PC-3 (cell line): ENCODE results near the gene ZRANB2. TPM values are rescaled to one million over a fixed set of nuclear protein-coding genes. Genes with fewer than 3 reads are reported as not detected.

ENCODE experiments used
- ATAC-seq: fragments of 200-7000 bp; cut with Tn5 transposase; 2 replicates; pipeline ENCODE4 v1.9.1; 2020; ENCODE audit warnings: mild to moderate bottlenecking, moderate library complexity
- BruUV-seq: library from RNA; stranded (reverse); fragments of 400-500 nt; replicated peaks from 2 replicates; lab custom pipeline; 2021; lab: Mats Ljungman, UMichigan
- CTCF ChIA-PET: fragments of 300-600 bp; sonication (Branson Sonifier 250); formaldehyde crosslinking; loops from one replicate; lab custom pipeline; 2022; ENCODE audit warnings: antibody characterized with exemption; lab: Charles Lee
- POLR2A ChIA-PET: fragments of 300-600 bp; sonication (Branson Sonifier 250); formaldehyde crosslinking; loops from one replicate; lab custom pipeline; 2022; ENCODE audit warnings: antibody characterized with exemption; ENCODE audit not compliant: unreplicated experiment; lab: Charles Lee
- DNase-seq: peaks from one replicate; pipeline ENCODE4 v3.0.0-alpha.2; 2015
- H2AFZ ChIP-seq: fragments of 300-600 bp; sonication (generic); 2 replicates; pipeline ENCODE4 v1.6.0; 2016; ENCODE audit warnings: antibody characterized with exemption, low read length
- H3F3A ChIP-seq: fragments of 300-600 bp; sonication (generic); one replicate; pipeline ENCODE4 v1.6.0; 2017; ENCODE audit warnings: antibody characterized with exemption, low read length, control low read depth, mild to moderate bottlenecking; ENCODE audit not compliant: unreplicated experiment
- H3K27ac ChIP-seq: fragments of 300-600 bp; sonication (generic); 2 replicates; pipeline ENCODE4 v1.5.1; 2016; ENCODE audit warnings: mild to moderate bottlenecking, low read length
- H3K27me3 ChIP-seq: fragments of 300-600 bp; sonication (generic); 2 replicates; pipeline ENCODE4 v1.6.1; 2016; ENCODE audit warnings: low read length, mixed read lengths
- H3K36me3 ChIP-seq: fragments of 300-600 bp; sonication (generic); 2 replicates; pipeline ENCODE4 v1.6.1; 2016; ENCODE audit warnings: low read depth, mixed run types, low read length, mixed read lengths
- H3K4me1 ChIP-seq: fragments of 300-600 bp; sonication (generic); 2 replicates; pipeline ENCODE4 v1.5.1; 2016; ENCODE audit warnings: low read length; ENCODE audit not compliant: insufficient read depth
- H3K4me2 ChIP-seq: fragments of 300-600 bp; sonication (generic); 2 replicates; pipeline ENCODE4 v1.6.0; 2016; ENCODE audit warnings: low read length
- H3K4me3 ChIP-seq: fragments of 300-600 bp; sonication (generic); 2 replicates; pipeline ENCODE4 v1.5.1; 2016; ENCODE audit warnings: mild to moderate bottlenecking, low read length, mixed read lengths
- H3K79me2 ChIP-seq: fragments of 300-600 bp; sonication (generic); 2 replicates; pipeline ENCODE4 v1.6.1; 2017; ENCODE audit warnings: low read length, mixed read lengths
- H3K9ac ChIP-seq: fragments of 300-600 bp; sonication (generic); 2 replicates; pipeline ENCODE4 v1.6.0; 2016; ENCODE audit warnings: mild to moderate bottlenecking, low read length
- H3K9me2 ChIP-seq: fragments of 300-600 bp; sonication (generic); replicated peaks from 2 replicates; pipeline ENCODE4 v1.6.1; 2016; ENCODE audit warnings: mixed run types, low read length, mixed read lengths
- H3K9me3 ChIP-seq: fragments of 300-600 bp; sonication (generic); 2 replicates; pipeline ENCODE4 v1.6.1; 2016; ENCODE audit warnings: low read length, mixed read lengths
- H4K20me1 ChIP-seq: fragments of 300-600 bp; sonication (generic); 2 replicates; pipeline ENCODE4 v1.6.1; 2016; ENCODE audit warnings: low read length, mixed read lengths
- EZH2 ChIP-seq: fragments of 300-600 bp; sonication (generic); IDR thresholded peaks from one replicate; pipeline ENCODE4 v1.6.1; 2017; ENCODE audit warnings: antibody characterized with exemption, mild to moderate bottlenecking, low read length; ENCODE audit not compliant: unreplicated experiment
- EZH2phosphoT487 ChIP-seq: fragments of 300-600 bp; sonication (generic); IDR thresholded peaks from 2 replicates; pipeline ENCODE4 v1.6.1; 2018; ENCODE audit warnings: mild to moderate bottlenecking, antibody characterized with exemption, low read length, borderline replicate concordance
- intact Hi-C: fragments of 100-400 bp; cut with micrococcal nuclease; formaldehyde crosslinking; loops from 2 replicates; pipeline ENCODE4 v1.9.0; 2023
- total RNA-seq: library from RNA; depleted of rRNA; stranded (reverse); fragments of >200 nt; gene quantifications from 2 replicates; pipeline ENCODE4 v1.2.3, GENCODE V29; 2014
- TF ChIP-seq, protein P1 (sequence below): fragments of 300-600 bp; sonication (generic); conservative IDR thresholded peaks from 2 replicates; pipeline ENCODE4 v1.5.1; 2017; ENCODE audit warnings: antibody characterized with exemption, low read depth, mild to moderate bottlenecking, low read length

The ZRANB2 gene
- total RNA-seq, 1 experiment from 2014 or later = 38.7 TPM

DNA sequence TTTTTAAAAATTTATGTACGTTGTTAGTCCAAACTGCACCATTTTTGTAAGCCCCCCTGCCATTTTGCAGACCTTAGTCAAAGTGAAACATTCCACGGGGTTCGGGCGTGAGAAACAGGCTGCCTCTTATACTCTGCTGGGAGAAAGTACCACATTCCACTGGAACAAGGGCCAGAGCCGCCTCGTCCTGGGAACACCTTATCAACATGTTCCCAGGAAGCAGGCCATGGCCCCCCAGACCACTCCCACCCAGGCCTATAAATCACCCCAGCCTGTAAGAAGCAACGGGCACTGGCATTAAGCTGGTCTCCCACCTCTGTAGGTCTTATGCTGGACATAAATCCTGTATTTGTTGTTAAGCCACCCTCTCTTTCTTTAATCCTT, 854 bp upstream of the ZRANB2 start:
- ATAC-seq (no peak), DNase-seq (no peak)
- H2AFZ ChIP-seq = peak overlapping the region; percentile 72
- peaks cover 33% of the 10 kb centered on the region for H4K20me1 ChIP-seq
- intact Hi-C loops = loop anchor here (1.0 kb wide), 1 partner anchor 876 kb away; the partner anchor contains the start of gene LRRC40
- BruUV-seq = TSS peak; percentile 98
- peak overlapping the region; percentile 86; the same call in 1 of the 2 replicates for H3K27ac ChIP-seq
- H3K79me2 ChIP-seq = peaks cover 42% of the 10 kb centered on the region
- H3K9me3 ChIP-seq = no peaks in the 10 kb centered on the region
- POLR2A ChIA-PET = no interaction called here
- peaks cover 20% of the 10 kb centered on the region for H3K36me3 ChIP-seq
- H3K4me1 ChIP-seq = peaks cover 56% of the 10 kb centered on the region
- CTCF ChIA-PET = interaction anchor here (0.5 kb wide), 1 partner anchor 665 kb away, joined by 5 read pairs; no protein-coding TSS in a partner anchor
- peak overlapping the region; percentile 92 for H3K4me3 ChIP-seq
- no peaks in the 10 kb centered on the region for H3K27me3 ChIP-seq
- TF ChIP-seq, protein P1, sequence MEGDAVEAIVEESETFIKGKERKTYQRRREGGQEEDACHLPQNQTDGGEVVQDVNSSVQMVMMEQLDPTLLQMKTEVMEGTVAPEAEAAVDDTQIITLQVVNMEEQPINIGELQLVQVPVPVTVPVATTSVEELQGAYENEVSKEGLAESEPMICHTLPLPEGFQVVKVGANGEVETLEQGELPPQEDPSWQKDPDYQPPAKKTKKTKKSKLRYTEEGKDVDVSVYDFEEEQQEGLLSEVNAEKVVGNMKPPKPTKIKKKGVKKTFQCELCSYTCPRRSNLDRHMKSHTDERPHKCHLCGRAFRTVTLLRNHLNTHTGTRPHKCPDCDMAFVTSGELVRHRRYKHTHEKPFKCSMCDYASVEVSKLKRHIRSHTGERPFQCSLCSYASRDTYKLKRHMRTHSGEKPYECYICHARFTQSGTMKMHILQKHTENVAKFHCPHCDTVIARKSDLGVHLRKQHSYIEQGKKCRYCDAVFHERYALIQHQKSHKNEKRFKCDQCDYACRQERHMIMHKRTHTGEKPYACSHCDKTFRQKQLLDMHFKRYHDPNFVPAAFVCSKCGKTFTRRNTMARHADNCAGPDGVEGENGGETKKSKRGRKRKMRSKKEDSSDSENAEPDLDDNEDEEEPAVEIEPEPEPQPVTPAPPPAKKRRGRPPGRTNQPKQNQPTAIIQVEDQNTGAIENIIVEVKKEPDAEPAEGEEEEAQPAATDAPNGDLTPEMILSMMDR = no peak
- no peak for TF ChIP-seq EZH2
- TF ChIP-seq EZH2phosphoT487 = no peak
- peak overlapping the region; percentile 99 for H3K9ac ChIP-seq
- peak overlapping the region; percentile 92 for H3K4me2 ChIP-seq
- no peaks in the 10 kb centered on the region for H3K9me2 ChIP-seq
- H3F3A ChIP-seq = peaks cover 5% of the 10 kb centered on the region

GRCh38 chr1:71080230-71080738, 551 bp downstream of the ZRANB2 start:
- intact Hi-C loops = no loop called here
- peak overlapping the region; percentile 92 for H3K4me2 ChIP-seq
- ATAC-seq (peak; percentile 25), DNase-seq (no peak)
- H3K4me1 ChIP-seq = peaks cover 45% of the 10 kb centered on the region
- TF ChIP-seq EZH2phosphoT487 = no peak
- TF ChIP-seq, protein P1 = no peak
- no peak for TF ChIP-seq EZH2
- ChIA-PET POLR2A (interaction anchor here (0.6 kb wide), 1 partner anchor 35 kb away, joined by 3 read pairs; no protein-coding TSS in a partner anchor), CTCF (interaction anchor here (0.6 kb wide), 1 partner anchor 1150 kb away, joined by 6 read pairs; no protein-coding TSS in a partner anchor)
- peak overlapping the region; percentile 99 for H3K9ac ChIP-seq
- H2AFZ ChIP-seq = peak overlapping the region; percentile 72
- H3K27ac ChIP-seq = peak overlapping the region; percentile 86
- H3K36me3 ChIP-seq = peaks cover 34% of the 10 kb centered on the region
- H3K79me2 ChIP-seq = peaks cover 56% of the 10 kb centered on the region
- no peaks in the 10 kb centered on the region for H3K9me2 ChIP-seq
- H3K9me3 ChIP-seq = no peaks in the 10 kb centered on the region
- BruUV-seq = TSS peak; percentile 48
- peak overlapping the region; percentile 92 for H3K4me3 ChIP-seq
- H3K27me3 ChIP-seq = no peaks in the 10 kb centered on the region
- H3F3A ChIP-seq = no peaks in the 10 kb centered on the region
- H4K20me1 ChIP-seq = peaks cover 45% of the 10 kb centered on the region

DNA sequence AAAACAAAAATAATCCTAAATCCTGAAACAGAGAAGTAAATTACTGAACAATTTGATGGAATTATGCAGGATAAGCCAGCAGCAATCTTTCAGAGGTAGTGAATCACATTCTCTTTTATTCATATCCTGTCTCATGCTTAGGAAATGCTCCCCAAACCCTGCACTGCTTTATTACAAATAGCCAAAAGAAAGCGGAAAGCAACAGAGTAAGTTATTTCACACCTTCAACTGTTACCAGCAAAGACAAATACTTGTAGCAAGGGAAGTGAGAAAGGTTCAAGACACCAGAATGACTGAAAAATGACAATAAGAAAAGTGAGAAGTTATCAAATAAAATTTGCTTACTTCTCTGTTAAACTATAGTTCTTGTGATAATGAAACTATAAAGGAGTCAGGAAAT, 6.2 kb downstream of the ZRANB2 start:
- intact Hi-C loops = no loop called here
- H4K20me1 ChIP-seq = peaks cover 61% of the 10 kb centered on the region

More for the DNA sequence above, 6.2 kb downstream of the ZRANB2 start:
- no peaks in the 10 kb centered on the region for H3K9me2 ChIP-seq
- no peaks in the 10 kb centered on the region for H3F3A ChIP-seq
- no peaks in the 10 kb centered on the region for H3K9me3 ChIP-seq
- H3K4me1 ChIP-seq = peaks cover 15% of the 10 kb centered on the region
- peaks cover 85% of the 10 kb centered on the region for H3K36me3 ChIP-seq
- ChIA-PET CTCF (no interaction called here), POLR2A (no interaction called here)
- ATAC-seq = no peak
- H3K27ac ChIP-seq = no peak overlapping the region
- H2AFZ ChIP-seq = no peak overlapping the region
- no peak for DNase-seq
- peaks cover 74% of the 10 kb centered on the region for H3K79me2 ChIP-seq
- H3K4me2 ChIP-seq = no peak overlapping the region
- no peaks in the 10 kb centered on the region for H3K27me3 ChIP-seq
- no TSS peak for BruUV-seq
- H3K9ac ChIP-seq = no peak overlapping the region
- TF ChIP-seq, protein P1 = no peak
- TF ChIP-seq EZH2phosphoT487 (no peak), EZH2 (no peak)
- H3K4me3 ChIP-seq = no peak overlapping the region
